DND-41 (cell line): ENCODE data around the gene LENG9.

Source experiments
- ATAC-seq: fragments of 200-7000 bp; cut with Tn5 transposase; 3 replicates; pipeline ENCODE4 v1.9.1; 2021; ENCODE audit warnings: low read depth; ENCODE audit not compliant: insufficient read depth
- DNase-seq: peaks from one replicate; pipeline ENCODE4 v3.0.0-alpha.2; 2020
- H2AFZ ChIP-seq: 2 replicates; pipeline ENCODE4 v1.6.0; 2012; ENCODE audit warnings: low read depth, low read length
- H3K27ac ChIP-seq: 2 replicates; pipeline ENCODE4 v1.5.1; 2012; ENCODE audit warnings: low read length, inconsistent platforms
- H3K27me3 ChIP-seq: fragments of 200-600 bp; sonication (generic); 2 replicates; pipeline ENCODE4 v1.6.0; 2012; ENCODE audit warnings: low read length, mild to moderate bottlenecking, inconsistent platforms; ENCODE audit not compliant: insufficient read depth, poor library complexity
- H3K36me3 ChIP-seq: 2 replicates; pipeline ENCODE4 v1.5.1; 2012; ENCODE audit warnings: low read length, inconsistent platforms; ENCODE audit not compliant: insufficient read depth
- H3K4me1 ChIP-seq: 2 replicates; pipeline ENCODE4 v1.5.1; 2012; ENCODE audit warnings: mild to moderate bottlenecking, low read length; ENCODE audit not compliant: insufficient read depth
- H3K4me2 ChIP-seq: 2 replicates; pipeline ENCODE4 v1.6.0; 2012; ENCODE audit warnings: mild to moderate bottlenecking, moderate library complexity, low read length, inconsistent platforms; ENCODE audit not compliant: insufficient read depth
- H3K4me3 ChIP-seq, 2 experiments: fragments of 200-600 bp in 1 of 2; shearing (Covaris generic) in 1 of 2; 2 replicates each; pipeline ENCODE4 v1.5.1; 2012 to 2016; ENCODE audit warnings: inconsistent platforms in 2 of 2, low read length in 2 of 2, mild to moderate bottlenecking in 2 of 2, low read depth in 1 of 2, moderate library complexity in 1 of 2
- H3K79me2 ChIP-seq: 2 replicates; pipeline ENCODE4 v1.6.0; 2012; ENCODE audit warnings: low read length, inconsistent platforms; ENCODE audit not compliant: insufficient read depth
- H3K9ac ChIP-seq: 2 replicates; pipeline ENCODE4 v1.6.0; 2012; ENCODE audit warnings: low read depth, mild to moderate bottlenecking, inconsistent platforms, low read length, moderate library complexity
- H3K9me3 ChIP-seq: 2 replicates; pipeline ENCODE4 v1.5.1; 2012; ENCODE audit warnings: low read length, moderate library complexity, mild to moderate bottlenecking, inconsistent platforms; ENCODE audit not compliant: insufficient read depth, severe bottlenecking
- H4K20me1 ChIP-seq: 2 replicates; pipeline ENCODE4 v1.6.0; 2012; ENCODE audit warnings: low read length; ENCODE audit not compliant: insufficient read depth
- CTCF ChIP-seq: IDR thresholded peaks from 2 replicates; pipeline ENCODE4 v1.5.1; 2012; ENCODE audit warnings: borderline replicate concordance, low read length, moderate library complexity, mild to moderate bottlenecking; ENCODE audit not compliant: poor library complexity, severe bottlenecking; ENCODE audit errors: extremely low read depth
- EZH2 ChIP-seq: IDR thresholded peaks from 3 replicates; pipeline ENCODE4 v1.6.1; 2012; ENCODE audit warnings: borderline replicate concordance, low read depth, mild to moderate bottlenecking, moderate library complexity, low read length, inconsistent platforms; ENCODE audit not compliant: severe bottlenecking

The LENG9 gene

GRCh38 chr19:54426291-54426931 is 37.2 kb downstream of the LENG9 start:
- no peaks in the 10 kb centered on the region for H3K27me3 ChIP-seq
- DNase-seq (no peak), ATAC-seq (0 out of 3 replicates have a peak, but pooled peaks have one; percentile 10)
- no peaks in the 10 kb centered on the region for H3K36me3 ChIP-seq
- TF ChIP-seq CTCF (no peak), EZH2 (no peak)
- H4K20me1 ChIP-seq, result peaks cover 9% of the 10 kb centered on the region
- H3K4me1 ChIP-seq, result peaks cover 9% of the 10 kb centered on the region
- H3K9ac ChIP-seq, result no peak overlapping the region
- H3K79me2 ChIP-seq, result no peaks in the 10 kb centered on the region
- H3K4me3 ChIP-seq, result no peak overlapping the region
- no peak overlapping the region for H2AFZ ChIP-seq
- no peak overlapping the region for H3K27ac ChIP-seq
- H3K9me3 ChIP-seq, result no peaks in the 10 kb centered on the region
- H3K4me2 ChIP-seq, result no peak overlapping the region

- peaks cover 7% of the 10 kb centered on the region; the same call in 1 of the 2 replicates for H4K20me1 ChIP-seq
- H3K36me3 ChIP-seq, result no peaks in the 10 kb centered on the region
- H3K27me3 ChIP-seq, result no peaks in the 10 kb centered on the region
- no peak overlapping the region for H3K27ac ChIP-seq
- H3K79me2 ChIP-seq, result no peaks in the 10 kb centered on the region
- no peaks in the 10 kb centered on the region for H3K4me1 ChIP-seq
- no peak overlapping the region for H3K9ac ChIP-seq
- no peak overlapping the region for H3K4me2 ChIP-seq
- no peaks in the 10 kb centered on the region for H3K9me3 ChIP-seq
- H3K4me3 ChIP-seq, result no peak overlapping the region
- no peak for ATAC-seq
- DNase-seq, result no peak
- TF ChIP-seq EZH2 (no peak), CTCF (no peak)
- no peak overlapping the region for H2AFZ ChIP-seq
Measured at GRCh38 chr19:54425382-54425723, 38.2 kb downstream of the LENG9 start.

- no peak overlapping the region for H3K9ac ChIP-seq
- H3K4me3 ChIP-seq, result no peak overlapping the region
- no peaks in the 10 kb centered on the region for H3K36me3 ChIP-seq
- no peak for ATAC-seq
- no peaks in the 10 kb centered on the region for H3K4me1 ChIP-seq
- no peak for DNase-seq
- no peak overlapping the region for H3K4me2 ChIP-seq
- H2AFZ ChIP-seq, result no peak overlapping the region
- H3K27ac ChIP-seq, result no peak overlapping the region
- no peaks in the 10 kb centered on the region for H3K27me3 ChIP-seq
- H3K9me3 ChIP-seq, result no peaks in the 10 kb centered on the region
- H3K79me2 ChIP-seq, result no peaks in the 10 kb centered on the region
- no peak for TF ChIP-seq CTCF
- no peak for TF ChIP-seq EZH2
- H4K20me1 ChIP-seq, result peaks cover 3% of the 10 kb centered on the region; the same call in 1 of the 2 replicates
Measured at GRCh38 chr19:54424660-54425381, 38.8 kb downstream of the LENG9 start.
